Stimulated activated naive CD4-positive, alpha-beta T cell treated with Interleukin-2 at 50 U/mL for 16 hours (primary cell): Measurements from ENCODE around the gene C16orf89.
"Not testable (repeated sequence)": the region's sequence is repeated elsewhere in the genome, so short reads cannot be mapped to it uniquely, and the experiment has no call there.

Experiments used
- DNase-seq: peaks from one replicate; lab custom pipeline; 2025; lab: John Stamatoyannopoulos, UW

The C16orf89 gene

GRCh38 chr16:5060073-5060641 is 5.6 kb downstream of the C16orf89 start:
- DNase-seq: no peak

GRCh38 chr16:5059386-5060072 is 6.2 kb downstream of the C16orf89 start:
- no peak for DNase-seq

- DNase-seq: no peak
These were observed 7.3 kb downstream of the C16orf89 start for GRCh38 chr16:5058476-5058875.

- DNase-seq: peak; percentile 16
These were observed 9.4 kb downstream of the C16orf89 start for GRCh38 chr16:5056352-5056751.

GRCh38 chr16:5054876-5055865 is 10.6 kb downstream of the C16orf89 start:
- DNase-seq: no peak

- no peak for DNase-seq
These were observed 18.8 kb downstream of the C16orf89 start for GRCh38 chr16:5046914-5047313.

- DNase-seq: no peak
These were observed 20.1 kb downstream of the C16orf89 start for GRCh38 chr16:5045499-5046115.

- not testable (repeated sequence) for DNase-seq
These were observed 21.2 kb downstream of the C16orf89 start for GRCh38 chr16:5044581-5044980.

- no peak for DNase-seq
These were observed 21.7 kb downstream of the C16orf89 start for GRCh38 chr16:5044011-5044540.

GRCh38 chr16:5042574-5043171 is 23.1 kb downstream of the C16orf89 start:
- no peak for DNase-seq

- no peak for DNase-seq
These were observed 24.1 kb downstream of the C16orf89 start for GRCh38 chr16:5041600-5042133.

- no peak for DNase-seq
These were observed 25.3 kb downstream of the C16orf89 start for GRCh38 chr16:5040451-5040850.

GRCh38 chr16:5036228-5037156 is 29.3 kb downstream of the C16orf89 start:
- DNase-seq: no peak

GRCh38 chr16:5035909-5036227 is 29.9 kb downstream of the C16orf89 start:
- no peak for DNase-seq

- DNase-seq: no peak
These were observed 31.6 kb downstream of the C16orf89 start for GRCh38 chr16:5034167-5034523.

GRCh38 chr16:5033256-5034166 is 32.2 kb downstream of the C16orf89 start, which contains the start of gene NAGPA:
NAGPA (minus strand) TSS chr16:5033935; CDS start chr16:5033914, 21 bp downstream.
- peak; percentile 72 for DNase-seq

GRCh38 chr16:5032748-5033167 is 33.0 kb downstream of the C16orf89 start:
- no peak for DNase-seq

GRCh38 chr16:5031601-5032000 is 34.2 kb downstream of the C16orf89 start:
- no peak for DNase-seq

- DNase-seq: no peak
These were observed 35.4 kb downstream of the C16orf89 start for GRCh38 chr16:5030251-5030870.
